HAP-1 (cell line): ENCODE data around the gene SMG6.

Source experiments
- DNase-seq, 2 experiments: peaks; one replicate each; pipeline ENCODE4 v3.0.0-alpha.2; 2016 to 2020; ENCODE audit warnings: low spot score in 2 of 2
- H3K27me3 ChIP-seq: fragments of 250-450 bp; sonication (Bioruptor Pico); 2 replicates; pipeline ENCODE4 v1.5.1; 2020; ENCODE audit warnings: low read depth, mild to moderate bottlenecking, moderate library complexity
- H3K36me3 ChIP-seq: fragments of 250-450 bp; sonication (Bioruptor Pico); replicated peaks from 2 replicates; pipeline ENCODE4 v1.5.1; 2020; ENCODE audit warnings: mild to moderate bottlenecking
- H3K4me1 ChIP-seq: fragments of 250-450 bp; sonication (Bioruptor Pico); 2 replicates; pipeline ENCODE4 v1.5.1; 2020; ENCODE audit warnings: mild to moderate bottlenecking
- H3K4me3 ChIP-seq: fragments of 250-450 bp; sonication (Bioruptor Pico); 2 replicates; pipeline ENCODE4 v1.5.1; 2020; ENCODE audit warnings: mild to moderate bottlenecking, moderate library complexity
- H3K9me3 ChIP-seq: fragments of 250-450 bp; sonication (Bioruptor Pico); 2 replicates; pipeline ENCODE4 v1.5.1; 2020; ENCODE audit warnings: mild to moderate bottlenecking, moderate library complexity
- in situ Hi-C: fragments of 300-500 bp; cut with MboI; formaldehyde crosslinking; loops from 3 replicates; pipeline ENCODE4 v1.14.3; 2020; ENCODE audit warnings: low sequenced_read_pairs, inconsistent platforms, mixed read lengths

The SMG6 gene

DNA sequence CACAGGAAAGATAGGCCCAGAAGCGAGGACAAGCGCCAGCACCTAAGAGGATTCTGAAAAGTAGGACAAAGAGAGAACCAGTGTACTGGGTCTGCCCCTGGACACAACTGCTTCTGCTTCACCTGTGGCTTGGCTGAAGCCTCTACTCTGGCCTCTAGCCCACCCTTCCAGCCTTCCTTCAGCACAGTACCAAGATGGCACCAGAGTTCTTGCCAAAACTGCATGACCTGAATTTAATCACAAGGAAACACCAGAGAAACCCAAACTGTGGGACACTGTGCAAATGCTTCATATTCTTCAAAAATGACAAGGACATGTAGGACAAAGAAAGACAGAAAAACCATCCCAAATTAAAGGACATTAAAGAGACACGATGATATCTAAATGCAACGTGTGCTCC is 116.6 kb downstream of the SMG6 start:
- in situ Hi-C loops = no loop called here
- Histone ChIP-seq H3K4me3 (no peak overlapping the region), H3K27me3 (no peaks in the 10 kb centered on the region), H3K36me3 (no peaks in the 10 kb centered on the region), H3K9me3 (no peaks in the 10 kb centered on the region), H3K4me1 (no peaks in the 10 kb centered on the region)
- DNase-seq = no peak

DNA sequence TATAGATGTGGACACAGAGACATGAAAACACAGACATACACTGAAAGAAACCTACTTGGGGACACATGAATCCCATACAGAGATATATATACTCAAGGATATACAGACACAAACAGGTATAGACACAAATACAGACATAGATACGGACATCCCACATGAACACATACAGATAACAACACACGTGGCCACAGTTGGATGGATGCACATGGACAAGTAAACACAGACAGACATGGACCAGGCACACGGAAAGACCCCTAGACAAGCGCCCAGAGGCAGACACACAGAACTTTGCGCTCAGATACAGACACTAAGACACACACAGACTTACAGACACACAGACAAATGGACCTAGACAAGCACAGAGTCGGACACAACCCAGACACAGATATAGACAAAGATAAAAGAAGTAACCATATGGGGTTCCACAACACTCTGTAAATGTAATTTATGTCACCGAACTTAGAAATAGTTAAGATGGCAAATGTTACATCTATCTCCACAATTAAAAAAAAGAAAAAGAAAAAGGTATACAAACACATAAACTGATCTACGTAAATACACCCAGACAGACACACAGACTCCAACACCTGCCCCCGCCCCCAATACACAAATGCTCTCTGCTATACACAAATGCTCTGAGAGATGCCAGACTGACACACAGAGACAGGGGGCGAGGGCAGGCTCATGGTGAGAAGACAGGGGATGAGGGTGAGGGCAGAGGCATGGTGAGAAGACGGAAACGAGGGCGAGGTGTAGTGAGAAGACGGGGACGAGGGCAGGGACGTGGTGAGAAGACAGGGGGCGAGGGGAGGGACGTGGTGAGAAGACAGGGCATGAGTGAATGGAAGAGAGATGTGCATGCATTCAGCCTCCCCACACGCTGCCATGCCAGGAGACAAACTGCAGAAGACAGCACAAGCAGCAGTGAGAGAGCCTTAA is 118.3 kb downstream of the SMG6 start:
- in situ Hi-C loops = no loop called here
- Histone ChIP-seq H3K36me3 (no peaks in the 10 kb centered on the region), H3K9me3 (no peaks in the 10 kb centered on the region), H3K4me3 (no peak overlapping the region), H3K4me1 (no peaks in the 10 kb centered on the region), H3K27me3 (no peaks in the 10 kb centered on the region)
- DNase-seq = no peak

DNA sequence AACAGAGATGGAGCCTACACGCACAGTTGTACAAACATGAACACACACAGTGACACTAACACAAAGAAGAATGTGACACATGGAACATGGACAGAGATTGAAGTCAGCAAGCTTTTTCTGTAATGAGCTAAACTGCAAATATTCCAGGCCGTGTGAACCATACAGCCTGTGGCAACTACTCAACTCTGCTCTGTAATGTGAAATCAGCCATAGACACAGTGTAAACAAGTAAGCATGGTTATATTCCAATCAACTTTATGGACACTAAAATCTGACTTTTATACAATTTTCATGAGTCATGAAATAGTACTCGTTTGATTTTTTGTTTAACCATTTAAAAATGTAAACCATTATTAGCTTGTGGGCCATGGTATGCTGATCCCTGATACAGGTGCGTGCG is 120.2 kb downstream of the SMG6 start:
- in situ Hi-C loops = no loop called here
- H3K9me3 ChIP-seq = no peaks in the 10 kb centered on the region

DNA sequence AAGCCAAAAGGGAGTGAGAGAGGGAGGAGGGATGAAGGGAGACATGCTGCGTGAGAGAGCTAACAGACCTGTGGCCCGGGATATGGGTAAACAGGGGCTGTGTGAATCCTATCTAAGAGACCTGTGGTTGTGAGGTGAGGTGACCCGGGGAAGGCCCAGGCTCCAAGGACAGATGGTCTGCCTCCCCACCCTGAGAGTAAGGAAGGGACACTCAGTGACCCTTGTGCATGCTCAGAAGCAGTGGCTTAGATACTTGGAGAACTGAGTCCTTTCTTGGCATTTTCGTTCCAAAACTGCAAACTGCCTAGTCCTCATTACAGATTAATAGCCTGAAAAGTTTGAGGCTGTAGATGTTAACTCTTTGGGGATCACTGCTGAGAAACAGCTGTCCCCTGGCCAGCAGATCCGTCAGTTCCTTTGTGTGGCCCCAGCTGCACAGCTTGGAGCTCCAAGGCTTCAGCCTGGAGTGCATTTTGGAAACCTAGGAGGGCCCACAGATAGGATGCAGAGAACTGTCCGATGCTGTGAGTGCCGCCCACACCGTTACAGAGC is 121.6 kb downstream of the SMG6 start:
- H3K9me3 ChIP-seq = no peaks in the 10 kb centered on the region
- no peaks in the 10 kb centered on the region for H3K36me3 ChIP-seq
- H3K4me3 ChIP-seq = no peak overlapping the region
- in situ Hi-C loops = no loop called here
- H3K27me3 ChIP-seq = no peaks in the 10 kb centered on the region
- DNase-seq = no peak
- H3K4me1 ChIP-seq = no peaks in the 10 kb centered on the region

More for the DNA sequence above, 120.2 kb downstream of the SMG6 start:
- H3K4me1 ChIP-seq = no peaks in the 10 kb centered on the region
- no peaks in the 10 kb centered on the region for H3K36me3 ChIP-seq
- DNase-seq = no peak
- H3K4me3 ChIP-seq = no peak overlapping the region
- no peaks in the 10 kb centered on the region for H3K27me3 ChIP-seq

DNA sequence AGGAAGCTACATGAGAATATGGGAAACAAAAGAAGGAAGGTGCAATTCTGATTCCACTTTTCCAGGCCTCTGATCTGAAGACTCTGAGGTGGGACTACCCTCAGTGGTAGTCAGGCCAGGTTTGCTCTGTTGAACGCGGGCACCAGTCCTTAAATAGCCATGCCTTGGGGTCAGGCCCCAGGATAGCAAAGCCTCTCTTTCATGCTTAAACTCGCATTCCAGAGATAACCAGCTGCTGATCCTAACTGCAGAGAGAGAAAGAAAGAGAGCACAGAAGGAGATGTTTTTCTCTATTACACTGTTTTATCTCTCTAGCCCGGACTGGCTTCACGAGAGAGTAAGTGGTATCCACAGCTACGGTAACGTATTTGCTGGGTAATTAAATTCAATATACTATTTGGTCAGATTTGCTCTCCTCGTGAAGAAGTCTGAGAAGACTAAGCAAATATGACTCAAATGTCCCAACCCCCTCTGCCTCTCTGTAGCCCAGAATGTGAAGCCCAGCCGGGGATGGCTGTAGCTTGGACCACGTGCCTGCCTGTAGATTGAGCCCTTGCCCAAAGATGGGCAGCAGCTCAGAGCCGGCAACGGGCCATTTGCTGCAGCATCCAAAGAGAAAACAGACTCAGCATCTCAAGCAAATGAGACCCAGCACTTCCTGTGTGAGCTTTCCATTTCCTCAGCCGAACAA is 122.2 kb downstream of the SMG6 start:
- no peak for DNase-seq
- H3K4me1 ChIP-seq = no peaks in the 10 kb centered on the region
- in situ Hi-C loops = no loop called here
- no peaks in the 10 kb centered on the region for H3K27me3 ChIP-seq
- H3K36me3 ChIP-seq = no peaks in the 10 kb centered on the region
- H3K9me3 ChIP-seq = no peaks in the 10 kb centered on the region
- H3K4me3 ChIP-seq = no peak overlapping the region

DNA sequence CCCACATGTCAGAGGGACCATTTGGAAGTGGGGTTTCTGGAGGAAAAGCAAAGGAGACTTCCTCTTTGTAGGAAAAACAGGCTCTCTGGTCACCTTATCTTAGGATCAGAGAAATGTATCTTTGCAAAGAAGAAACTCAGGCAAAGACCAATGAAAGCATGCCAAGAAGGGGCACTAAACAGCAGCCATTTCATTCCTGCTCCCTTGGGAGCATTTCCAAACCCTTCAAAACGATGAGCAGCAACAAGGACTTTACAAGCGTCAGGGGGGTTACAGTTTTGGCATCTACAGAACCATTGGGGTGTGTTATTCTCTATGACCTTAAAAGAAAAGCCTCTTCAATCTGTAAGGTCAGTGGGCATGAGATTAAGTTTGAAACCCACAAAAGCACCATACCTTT is 122.8 kb downstream of the SMG6 start:
- Histone ChIP-seq H3K36me3 (no peaks in the 10 kb centered on the region), H3K4me1 (no peaks in the 10 kb centered on the region)
- in situ Hi-C loops = no loop called here

DNA sequence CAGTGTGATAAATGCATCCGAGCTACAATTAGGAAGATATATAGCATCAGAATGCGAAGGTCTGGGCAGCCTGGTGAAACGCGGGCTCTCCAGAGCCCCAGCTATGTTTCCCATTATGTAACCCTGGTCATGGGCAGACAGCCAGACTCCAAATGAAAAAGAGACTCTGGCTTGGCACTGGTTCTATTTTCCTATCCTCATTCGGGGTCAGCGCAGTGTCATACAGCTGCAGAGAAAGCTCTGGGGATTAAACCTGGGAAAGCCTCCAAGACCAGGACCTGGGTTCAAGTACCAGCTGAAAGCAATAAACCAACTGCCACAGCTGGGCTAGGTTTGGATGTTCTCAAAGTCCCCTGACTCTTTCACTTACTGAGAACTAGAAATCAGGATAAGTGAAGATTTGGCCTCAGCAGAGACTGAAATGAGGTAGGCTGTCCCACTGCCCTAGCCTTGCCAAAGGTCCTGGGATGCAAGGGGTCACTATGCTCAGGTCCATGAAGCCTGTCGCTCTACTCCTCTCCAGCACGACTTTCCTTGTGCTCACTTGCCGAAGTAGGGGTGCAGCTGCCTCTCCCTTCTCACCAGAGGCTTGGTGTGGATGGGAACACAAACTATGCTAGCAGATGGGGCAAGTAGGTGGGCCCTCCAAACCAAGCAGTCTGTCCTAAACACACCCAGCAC is 123.8 kb downstream of the SMG6 start:
- in situ Hi-C loops = no loop called here

More for the DNA sequence above, 122.8 kb downstream of the SMG6 start:
- H3K27me3 ChIP-seq = no peaks in the 10 kb centered on the region
- H3K4me3 ChIP-seq = no peak overlapping the region
- H3K9me3 ChIP-seq = no peaks in the 10 kb centered on the region
- DNase-seq = no peak

DNA sequence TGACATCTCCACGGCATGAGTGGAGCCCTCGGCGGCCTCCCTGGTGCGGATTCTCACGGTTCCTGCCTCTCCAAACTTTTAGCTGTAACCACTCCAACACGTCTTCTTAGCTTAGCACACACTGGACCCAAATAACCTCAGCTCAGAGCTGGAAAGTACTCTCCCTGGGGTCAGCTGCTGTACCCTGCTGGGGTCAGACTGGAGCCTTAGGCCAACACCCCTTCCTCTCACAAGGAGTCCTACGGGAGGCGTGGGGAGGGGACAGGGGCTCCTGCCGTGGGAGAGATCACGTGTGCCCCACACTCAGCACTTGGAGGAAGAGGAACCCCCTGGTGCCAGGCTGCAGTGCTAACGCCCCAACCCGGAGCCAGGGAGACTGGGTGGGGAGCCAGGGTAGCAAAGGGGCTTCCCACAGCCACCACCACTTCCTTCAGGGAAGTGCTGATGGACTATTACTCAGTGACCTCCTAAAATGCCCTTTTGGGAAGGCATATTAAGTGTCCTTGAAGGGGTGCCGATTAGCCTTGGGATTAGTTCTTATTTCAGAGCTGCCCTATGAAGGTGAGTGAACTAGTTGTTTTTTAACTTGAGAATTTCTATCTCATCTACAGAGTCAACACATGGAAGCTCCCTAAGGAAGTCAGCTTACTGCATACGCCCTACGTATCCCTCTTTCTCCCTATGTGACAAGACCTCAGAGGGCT is 124.6 kb downstream of the SMG6 start:
- Histone ChIP-seq H3K4me3 (no peak overlapping the region), H3K36me3 (no peaks in the 10 kb centered on the region; the same call in 1 of the 2 replicates), H3K4me1 (no peaks in the 10 kb centered on the region), H3K27me3 (no peaks in the 10 kb centered on the region), H3K9me3 (no peaks in the 10 kb centered on the region)
- in situ Hi-C loops = no loop called here
- DNase-seq = no peak

More for the DNA sequence above, 123.8 kb downstream of the SMG6 start:
- Histone ChIP-seq H3K9me3 (no peaks in the 10 kb centered on the region), H3K36me3 (no peaks in the 10 kb centered on the region), H3K27me3 (no peaks in the 10 kb centered on the region), H3K4me3 (no peak overlapping the region), H3K4me1 (no peaks in the 10 kb centered on the region)
- no peak for DNase-seq

DNA sequence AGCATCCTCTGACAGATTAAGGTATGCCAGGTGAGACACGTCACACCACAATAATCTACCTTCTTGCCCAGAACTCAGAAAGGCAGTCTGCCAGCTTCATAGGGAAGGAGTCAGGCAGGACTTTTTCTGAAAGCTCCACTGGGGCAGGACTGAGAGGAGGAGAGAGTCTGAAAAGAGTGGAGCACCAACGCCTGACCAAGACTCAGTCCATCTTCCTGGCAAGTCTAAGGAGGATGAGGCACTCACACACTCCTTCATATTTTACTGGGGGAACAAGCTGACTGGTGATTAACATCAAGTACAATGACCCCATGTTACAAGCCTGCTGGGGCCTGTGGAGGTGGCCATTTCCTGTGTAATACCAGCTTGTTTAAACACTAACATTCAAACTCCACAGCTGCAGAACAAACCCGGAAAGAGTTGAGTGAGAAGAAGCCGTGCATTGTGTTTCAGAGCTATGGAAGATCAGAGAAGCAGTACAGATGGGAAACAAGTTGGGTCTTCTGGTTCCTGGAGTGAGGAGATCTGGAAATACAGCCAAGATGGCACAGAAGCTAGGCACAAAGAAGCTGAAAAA is 126.3 kb downstream of the SMG6 start:
- in situ Hi-C loops = no loop called here
- Histone ChIP-seq H3K9me3 (no peaks in the 10 kb centered on the region), H3K4me3 (no peak overlapping the region), H3K4me1 (no peaks in the 10 kb centered on the region), H3K27me3 (no peaks in the 10 kb centered on the region), H3K36me3 (no peaks in the 10 kb centered on the region; the same call in 1 of the 2 replicates)
- DNase-seq = no peak

DNA sequence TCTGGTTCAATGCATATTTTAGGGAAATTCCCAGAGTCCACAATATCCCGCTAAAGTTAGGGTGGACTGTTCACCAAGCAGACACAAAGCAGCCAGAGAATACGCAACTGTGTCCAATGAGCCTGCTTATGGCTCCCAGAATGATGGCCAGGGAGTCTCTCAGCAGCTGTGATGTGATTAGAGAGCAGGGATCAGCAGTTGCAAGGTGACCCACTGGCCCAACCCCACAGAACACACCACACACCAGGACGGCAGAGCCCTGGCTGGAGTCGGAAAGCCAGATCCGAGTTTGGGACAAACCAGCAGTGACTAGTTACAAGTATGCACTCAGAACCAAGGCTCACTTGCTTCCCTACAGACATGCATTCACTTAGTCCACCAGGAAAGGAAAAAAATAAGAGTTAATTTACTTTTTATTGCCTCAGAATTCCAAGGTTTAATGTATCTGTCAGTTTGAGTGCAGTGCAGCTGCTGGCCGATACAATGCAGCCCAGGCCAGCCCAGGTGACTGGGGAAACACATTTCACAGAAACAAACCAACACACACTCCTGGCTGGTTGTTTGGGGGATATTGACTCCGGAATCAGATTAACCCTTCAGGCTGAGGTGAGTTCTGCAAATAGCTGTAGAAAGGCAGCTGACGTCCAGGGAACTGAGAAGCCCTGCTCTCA is 127.0 kb downstream of the SMG6 start:
- H3K4me3 ChIP-seq = no peak overlapping the region
- no peak for DNase-seq
- H3K4me1 ChIP-seq = no peaks in the 10 kb centered on the region
- no peaks in the 10 kb centered on the region for H3K27me3 ChIP-seq
- no peaks in the 10 kb centered on the region for H3K9me3 ChIP-seq
- no peaks in the 10 kb centered on the region; the same call in 1 of the 2 replicates for H3K36me3 ChIP-seq
- in situ Hi-C loops = no loop called here

DNA sequence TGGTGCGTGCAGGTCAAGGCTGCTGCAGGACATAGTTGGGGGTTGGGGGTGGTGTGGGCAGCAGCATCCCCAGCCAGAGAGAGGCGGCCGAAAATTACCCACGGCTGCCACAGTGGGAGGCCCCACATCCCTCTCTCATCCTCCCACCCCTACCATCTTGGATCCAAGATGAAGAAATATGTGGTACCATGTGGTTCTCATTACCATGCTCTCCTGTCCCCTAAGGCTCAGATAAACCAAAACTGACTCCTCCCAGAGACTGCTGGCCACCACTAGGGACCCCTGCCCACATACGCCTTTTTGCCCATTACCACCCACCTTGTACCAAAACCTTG is 128.3 kb downstream of the SMG6 start:
- in situ Hi-C loops = no loop called here
- Histone ChIP-seq H3K4me3 (no peak overlapping the region), H3K4me1 (no peaks in the 10 kb centered on the region), H3K36me3 (no peaks in the 10 kb centered on the region; the same call in none of the 2 replicates), H3K27me3 (no peaks in the 10 kb centered on the region), H3K9me3 (no peaks in the 10 kb centered on the region)
- no peak for DNase-seq

DNA sequence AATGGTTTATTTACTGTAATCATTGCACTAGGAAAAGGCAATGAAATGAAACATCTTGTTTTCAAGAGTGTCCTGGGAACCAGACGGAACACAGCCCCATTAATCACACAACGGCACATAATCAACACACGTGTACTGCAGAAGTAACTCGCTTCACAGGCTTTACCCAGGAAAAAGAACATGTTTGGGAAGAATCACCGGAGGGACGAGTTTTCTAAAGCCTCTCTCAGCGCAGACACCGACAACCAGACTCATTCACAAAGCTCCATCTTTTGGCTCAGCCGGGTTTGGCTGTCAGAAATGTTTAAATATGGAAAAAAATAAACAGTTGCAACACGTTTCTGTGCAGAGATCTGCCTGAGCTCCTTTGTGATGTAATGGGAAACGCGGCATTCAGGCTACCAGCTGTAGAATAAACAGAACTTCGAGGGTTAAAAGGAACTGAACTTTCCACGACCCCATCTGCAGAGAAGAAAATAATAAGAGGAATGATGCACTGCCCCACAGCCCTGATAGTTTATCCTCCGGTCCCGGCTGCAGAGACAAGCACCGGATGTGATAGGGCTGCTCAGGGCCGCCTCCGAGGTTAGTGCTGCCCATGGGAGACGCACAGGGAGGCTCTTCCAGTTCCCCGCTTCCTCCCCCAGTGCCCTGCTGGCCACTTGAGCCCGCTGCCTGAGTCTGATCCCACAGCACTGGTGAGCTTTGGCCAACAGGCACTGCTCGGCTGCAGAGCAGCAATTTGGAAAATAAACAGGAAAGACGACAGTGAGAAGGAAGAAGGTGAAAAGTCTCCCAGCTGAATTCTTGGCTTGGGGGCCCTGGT is 128.9 kb downstream of the SMG6 start:
- H3K9me3 ChIP-seq = no peaks in the 10 kb centered on the region
- H3K4me1 ChIP-seq = no peaks in the 10 kb centered on the region
- H3K36me3 ChIP-seq = no peaks in the 10 kb centered on the region; the same call in none of the 2 replicates
- H3K27me3 ChIP-seq = no peaks in the 10 kb centered on the region
- in situ Hi-C loops = no loop called here
- DNase-seq = no peak
- H3K4me3 ChIP-seq = no peak overlapping the region
